Endodermal cell (in vitro differentiated cells): Measurements from ENCODE around the gene PGGHG. TPM values are rescaled to one million over a fixed set of nuclear protein-coding genes. Genes with fewer than 3 reads are reported as not detected.

Experiments
- DNase-seq: peaks from one replicate; pipeline ENCODE4 v3.0.0-alpha.2; 2017
- H3K27ac ChIP-seq: 2 replicates; pipeline ENCODE4 v1.5.1; 2013; ENCODE audit warnings: mild to moderate bottlenecking, low read depth, low read length, moderate library complexity
- H3K27me3 ChIP-seq: 2 replicates; pipeline ENCODE4 v1.6.1; 2013; ENCODE audit warnings: mild to moderate bottlenecking, low read length, moderate library complexity; ENCODE audit not compliant: insufficient read depth, control insufficient read depth, poor library complexity, severe bottlenecking
- H3K36me3 ChIP-seq: 2 replicates; pipeline ENCODE4 v1.7.0; 2013; ENCODE audit warnings: mild to moderate bottlenecking, low read length, moderate library complexity; ENCODE audit not compliant: control insufficient read depth, insufficient read depth
- H3K4me1 ChIP-seq: one replicate; pipeline ENCODE4 v1.7.0; 2013; ENCODE audit warnings: low read length; ENCODE audit not compliant: control insufficient read depth, insufficient read depth
- H3K4me3 ChIP-seq: 2 replicates; pipeline ENCODE4 v1.5.1; 2013; ENCODE audit warnings: mild to moderate bottlenecking, low read length, moderate library complexity
- H3K9ac ChIP-seq: 2 replicates; pipeline ENCODE4 v1.6.1; 2013; ENCODE audit warnings: mild to moderate bottlenecking, low read length, moderate library complexity; ENCODE audit not compliant: poor library complexity, severe bottlenecking; ENCODE audit errors: extremely low read depth
- H3K9me3 ChIP-seq: 2 replicates; pipeline ENCODE4 v1.6.1; 2013; ENCODE audit warnings: mild to moderate bottlenecking, low read length, moderate library complexity; ENCODE audit not compliant: control insufficient read depth
- H3K27ac Mint-ChIP-seq: 2 replicates; pipeline ENCODE4 v1.8.0; 2020; ENCODE audit warnings: mixed read lengths
- H3K27me3 Mint-ChIP-seq: 2 replicates; pipeline ENCODE4 v1.8.0; 2021; ENCODE audit warnings: mild to moderate bottlenecking, mixed read lengths; ENCODE audit not compliant: insufficient read depth
- H3K36me3 Mint-ChIP-seq: 2 replicates; pipeline ENCODE4 v1.8.0; 2020; ENCODE audit warnings: low read depth, mixed read lengths
- H3K4me1 Mint-ChIP-seq: 2 replicates; pipeline ENCODE4 v1.8.0; 2020; ENCODE audit warnings: mixed read lengths
- H3K4me3 Mint-ChIP-seq: 2 replicates; pipeline ENCODE4 v1.8.0; 2020; ENCODE audit warnings: mild to moderate bottlenecking, moderate library complexity, mixed read lengths
- H3K9me3 Mint-ChIP-seq: 2 replicates; pipeline ENCODE4 v1.8.0; 2020; ENCODE audit warnings: mild to moderate bottlenecking, mixed read lengths
- WGBS, 2 experiments: methylation state at CpG; one replicate each; pipeline versions ENCODE4 v1.1.5 to v1.1.7; 2013; ENCODE audit warnings: missing lambda C conversion rate in 2 of 2, mixed read lengths in 1 of 2; ENCODE audit not compliant: insufficient coverage in 1 of 2, insufficient read length in 1 of 2; 5-methylcytosine and 5-hydroxymethylcytosine counted together
- total RNA-seq, 2 donors: library from RNA; stranded (reverse); fragmentation: NEBNext Ultra II Directional in 1 of 2; extraction: Animal tissue kit (Norgen Biotek cat#: 25700) in 1 of 2; gene quantifications; 2 replicates in 1 of 2; 3 replicates in 1 of 2; pipeline ENCODE4 v1.2.1, GENCODE V29; 2021
- TF ChIP-seq, protein P1 (sequence below): fragments of 200-600 bp; sonication (generic); conservative IDR thresholded peaks from 2 replicates; pipeline ENCODE4 v1.5.0; 2021; ENCODE audit warnings: antibody characterized with exemption, mild to moderate bottlenecking

PGGHG gene
- total RNA-seq, 2 donors from 2014 or later, result 129 to 186 TPM

DNA sequence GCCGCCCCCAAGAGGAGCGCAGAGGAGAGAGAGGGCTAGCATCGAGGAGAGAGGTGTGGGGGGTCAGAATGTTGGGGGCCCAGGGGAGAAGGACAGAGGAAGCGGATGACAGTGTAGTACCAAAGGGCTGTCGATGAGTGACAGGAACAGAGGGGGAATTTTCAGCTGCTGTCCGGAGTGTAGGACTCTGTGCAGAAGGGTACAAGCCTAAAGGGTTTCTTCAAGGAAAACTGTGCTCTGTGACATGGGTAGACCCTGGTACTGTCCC lies 16.1 kb upstream of the PGGHG start:
- Mint-ChIP-seq H3K9me3 (no peaks in the 10 kb centered on the region), H3K4me3 (no peak overlapping the region), H3K27me3 (peaks cover 7% of the 10 kb centered on the region), H3K4me1 (peaks cover 5% of the 10 kb centered on the region), H3K27ac (no peak overlapping the region), H3K36me3 (no peaks in the 10 kb centered on the region)
- Histone ChIP-seq H3K4me1 (no peaks in the 10 kb centered on the region), H3K9me3 (no peaks in the 10 kb centered on the region), H3K9ac (no peak overlapping the region), H3K36me3 (no peaks in the 10 kb centered on the region), H3K27ac (no peak overlapping the region), H3K4me3 (no peak overlapping the region), H3K27me3 (no peaks in the 10 kb centered on the region)
- no peak for DNase-seq
- TF ChIP-seq, protein P1, sequence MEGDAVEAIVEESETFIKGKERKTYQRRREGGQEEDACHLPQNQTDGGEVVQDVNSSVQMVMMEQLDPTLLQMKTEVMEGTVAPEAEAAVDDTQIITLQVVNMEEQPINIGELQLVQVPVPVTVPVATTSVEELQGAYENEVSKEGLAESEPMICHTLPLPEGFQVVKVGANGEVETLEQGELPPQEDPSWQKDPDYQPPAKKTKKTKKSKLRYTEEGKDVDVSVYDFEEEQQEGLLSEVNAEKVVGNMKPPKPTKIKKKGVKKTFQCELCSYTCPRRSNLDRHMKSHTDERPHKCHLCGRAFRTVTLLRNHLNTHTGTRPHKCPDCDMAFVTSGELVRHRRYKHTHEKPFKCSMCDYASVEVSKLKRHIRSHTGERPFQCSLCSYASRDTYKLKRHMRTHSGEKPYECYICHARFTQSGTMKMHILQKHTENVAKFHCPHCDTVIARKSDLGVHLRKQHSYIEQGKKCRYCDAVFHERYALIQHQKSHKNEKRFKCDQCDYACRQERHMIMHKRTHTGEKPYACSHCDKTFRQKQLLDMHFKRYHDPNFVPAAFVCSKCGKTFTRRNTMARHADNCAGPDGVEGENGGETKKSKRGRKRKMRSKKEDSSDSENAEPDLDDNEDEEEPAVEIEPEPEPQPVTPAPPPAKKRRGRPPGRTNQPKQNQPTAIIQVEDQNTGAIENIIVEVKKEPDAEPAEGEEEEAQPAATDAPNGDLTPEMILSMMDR, result no peak
- WGBS, 2 experiments, result 88 to 95% methylated on average over 5 to 6 of the region's 6 CpGs

DNA sequence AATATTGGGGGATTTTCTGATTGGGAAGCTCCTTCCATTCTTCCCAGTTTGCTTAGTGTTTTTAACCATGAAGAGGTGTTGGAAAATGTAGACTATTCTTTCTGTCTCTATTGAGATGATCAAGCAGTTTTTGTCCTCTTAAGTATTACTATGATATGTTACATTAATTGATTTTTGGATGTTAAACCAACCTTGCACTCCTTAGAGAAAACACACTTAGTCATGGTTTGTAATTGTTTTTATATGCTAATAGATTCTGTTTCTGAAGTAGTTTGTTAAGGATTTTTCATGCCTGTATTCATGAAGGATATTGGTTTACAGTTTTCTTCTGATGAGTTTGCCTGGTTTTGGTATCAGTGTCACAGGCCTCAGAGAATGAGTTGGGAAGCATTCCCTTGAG lies 12.7 kb upstream of the PGGHG start:
- Histone ChIP-seq H3K27ac (no peak overlapping the region), H3K9ac (no peak overlapping the region), H3K4me3 (no peak overlapping the region), H3K9me3 (no peaks in the 10 kb centered on the region), H3K36me3 (no peaks in the 10 kb centered on the region), H3K27me3 (peaks cover 29% of the 10 kb centered on the region), H3K4me1 (no peaks in the 10 kb centered on the region)
- Mint-ChIP-seq H3K27me3 (peaks cover 31% of the 10 kb centered on the region), H3K27ac (no peak overlapping the region), H3K4me1 (peaks cover 5% of the 10 kb centered on the region), H3K36me3 (no peaks in the 10 kb centered on the region), H3K9me3 (no peaks in the 10 kb centered on the region), H3K4me3 (no peak overlapping the region)
- DNase-seq, result no peak
- TF ChIP-seq, protein P1, result no peak

DNA sequence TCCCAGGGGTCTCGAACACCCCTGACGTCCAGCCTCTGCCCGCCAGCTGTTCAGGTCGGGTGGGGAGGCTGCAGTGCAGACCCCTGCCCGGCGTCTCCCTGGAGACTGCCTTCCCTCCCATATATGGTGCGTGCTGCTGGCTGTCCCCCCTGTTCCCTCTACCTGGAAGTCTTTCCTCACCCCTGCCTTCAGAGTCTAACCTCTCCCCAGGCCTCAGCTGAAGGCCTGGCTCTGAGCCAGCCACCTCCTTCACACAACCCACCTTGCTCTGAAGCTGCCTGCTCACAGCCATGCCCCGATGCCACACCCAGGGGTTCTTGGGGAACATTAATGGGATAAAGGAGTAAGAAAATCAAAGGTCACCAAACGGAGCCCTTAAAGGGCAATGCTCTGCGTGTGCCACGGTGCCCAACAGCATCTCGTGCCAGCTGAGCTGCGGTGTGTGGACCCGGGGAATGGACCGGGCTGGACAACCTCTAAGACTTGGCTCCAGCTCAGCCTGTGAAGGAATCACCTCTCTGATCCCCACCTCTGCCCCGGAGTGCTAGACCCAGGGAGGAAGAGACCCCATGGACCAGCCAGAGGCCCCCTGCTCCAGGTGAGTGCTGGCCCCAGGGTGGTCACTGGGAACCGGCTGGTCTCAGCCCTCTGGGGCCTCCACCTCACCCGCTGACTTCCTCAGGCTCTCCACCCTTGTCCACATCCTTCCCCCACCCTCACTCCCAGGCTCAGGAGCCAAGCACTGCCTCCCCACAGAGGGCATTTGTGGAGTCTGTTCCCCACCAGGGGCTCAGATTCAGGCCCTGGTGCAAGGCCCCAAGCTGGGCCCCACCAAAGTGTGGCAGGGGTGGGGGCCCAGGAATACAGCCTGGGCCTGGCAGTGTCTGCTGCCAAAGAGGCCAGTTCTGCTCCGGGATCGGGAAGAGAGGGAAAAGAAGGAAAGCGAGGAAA lies 10.7 kb upstream of the PGGHG start, which contains the start of gene NLRP6:
NLRP6 (plus strand) TSS at position 407 of the 951 bp plus-strand sequence; CDS start at position 570, 163 bp downstream.
- Mint-ChIP-seq H3K36me3 (no peaks in the 10 kb centered on the region), H3K4me1 (no peaks in the 10 kb centered on the region), H3K4me3 (no peak within 1 kb of the TSS), H3K27ac (no peak within 1 kb of the TSS), H3K27me3 (peaks cover 46% of the 10 kb centered on the region), H3K9me3 (no peaks in the 10 kb centered on the region)
- Histone ChIP-seq H3K4me3 (no peak within 1 kb of the TSS), H3K27me3 (peaks cover 46% of the 10 kb centered on the region), H3K36me3 (no peaks in the 10 kb centered on the region), H3K27ac (no peak within 1 kb of the TSS), H3K4me1 (no peaks in the 10 kb centered on the region), H3K9ac (no peak within 1 kb of the TSS), H3K9me3 (no peaks in the 10 kb centered on the region)
- TF ChIP-seq, protein P1, result no peak
- 89 to 91% methylated on average over 8 to 21 of the region's 21 CpGs for WGBS, 2 experiments
- DNase-seq, result peak; percentile 35
